ENCODE results near the gene NRP1. TPM values are rescaled to one million over a fixed set of nuclear protein-coding genes. Genes with fewer than 3 reads are reported as not detected.

Gene NRP1
- total RNA-seq: 55.9 and 115 TPM in 2 replicates

DNA sequence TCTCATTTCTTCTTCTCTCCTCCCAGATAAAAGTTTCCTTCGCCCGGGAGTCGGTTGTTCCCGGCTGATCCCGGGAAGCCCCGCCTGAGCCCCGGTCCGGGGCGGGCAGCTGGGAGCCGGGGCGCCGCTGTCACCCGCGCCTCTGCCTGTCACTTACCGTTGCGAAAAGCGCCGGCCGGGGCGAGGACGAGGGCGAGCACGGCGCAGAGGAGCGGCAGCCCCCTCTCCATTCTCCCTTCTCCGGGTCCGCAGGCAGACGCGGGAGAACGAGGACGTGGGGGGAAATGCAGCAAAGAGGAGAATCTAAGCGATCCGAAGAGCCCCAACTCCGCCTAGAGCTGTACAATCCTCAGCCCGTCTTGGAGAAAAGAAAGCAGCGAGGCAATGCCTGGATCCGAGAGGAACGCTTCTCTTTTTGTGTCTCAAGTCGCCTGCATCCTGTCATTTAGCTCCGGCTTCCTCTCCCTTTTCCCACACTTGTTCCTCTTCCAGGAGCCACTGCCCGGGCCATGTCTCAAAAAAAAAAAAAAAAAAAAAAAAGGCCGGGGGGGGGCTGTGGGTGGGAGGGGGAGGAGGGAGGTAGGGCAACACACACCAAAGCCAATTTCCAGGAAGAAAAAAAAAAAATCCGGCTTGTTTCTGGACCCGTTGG is at the start of gene NRP1:
Gene NRP1, minus strand, starts transcription at position 515 of the 652 bp plus-strand sequence. Its CDS starts 285 bp downstream, at position 230.

Data from pericardium fibroblast (primary cell).